ENCODE measurements around the gene ERBB4.

Gene ERBB4

DNA sequence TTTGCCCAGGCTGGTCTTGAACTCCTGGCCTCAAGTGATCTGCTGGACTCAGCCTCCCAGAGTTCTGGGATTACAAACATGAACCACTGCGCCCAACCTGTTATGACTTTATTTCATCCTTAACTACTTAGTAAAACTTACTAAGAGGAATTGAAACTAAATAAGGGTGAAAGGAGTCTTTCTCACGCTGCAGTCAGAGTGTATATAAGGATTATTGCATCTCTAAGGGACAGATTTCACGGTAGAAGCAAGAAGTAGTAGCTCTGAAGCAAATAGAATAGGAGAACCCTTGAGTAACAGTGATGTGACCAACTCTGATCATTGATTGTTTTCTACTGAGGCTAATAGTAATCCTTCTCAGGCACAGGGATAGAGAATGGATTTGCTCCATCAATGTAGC lies 1022.1 kb downstream of the ERBB4 start:
- DNase-seq (ENCODE audit: low read depth, low spot score) = no peak
- H3K4me3 ChIP-seq (ENCODE audit: low read length) = no peak overlapping the region

DNA sequence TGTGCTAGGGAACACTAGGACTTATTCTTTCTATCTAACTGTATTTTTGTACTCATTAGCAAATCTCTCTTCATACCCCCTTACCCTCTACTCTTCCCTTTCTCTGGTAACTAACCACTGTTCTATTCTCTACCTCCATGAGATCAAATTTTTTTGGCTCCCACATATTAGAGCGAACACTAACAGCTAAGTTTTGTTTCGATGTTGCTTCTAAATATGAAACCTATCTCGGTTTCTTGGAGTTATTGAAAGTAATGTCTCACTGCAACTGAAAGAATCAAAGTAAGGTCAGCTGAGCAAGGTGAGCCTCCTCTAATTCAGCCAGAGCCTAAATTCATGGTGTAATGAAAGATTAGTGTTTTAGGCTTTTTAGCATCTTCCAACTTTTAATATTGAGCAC lies 1024.6 kb downstream of the ERBB4 start:
- no peak overlapping the region for H3K4me3 ChIP-seq (ENCODE audit: low read length)
- no peak for DNase-seq (ENCODE audit: low read depth, low spot score)

DNA sequence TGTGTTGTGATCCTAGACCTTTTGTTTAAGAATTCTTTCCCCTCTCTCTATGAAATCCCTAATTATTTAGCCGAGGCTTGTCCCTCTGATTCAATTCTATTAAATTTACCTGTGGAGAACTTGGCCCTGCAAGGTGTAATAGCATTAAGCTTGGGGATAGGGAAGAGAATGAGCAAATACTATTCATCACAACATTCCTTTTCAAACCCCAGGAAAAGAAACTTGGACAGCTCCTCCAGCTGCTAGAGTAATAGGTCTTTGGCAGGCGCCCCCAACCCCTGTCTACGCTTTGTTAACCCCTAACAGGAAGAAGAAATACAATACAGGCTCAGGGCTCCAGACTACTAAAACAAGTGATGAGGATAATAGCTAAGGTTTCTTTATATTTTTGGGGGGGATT lies 1025.2 kb downstream of the ERBB4 start:
- H3K4me3 ChIP-seq (ENCODE audit: low read length) = no peak overlapping the region
- no peak for DNase-seq (ENCODE audit: low read depth, low spot score)

DNA sequence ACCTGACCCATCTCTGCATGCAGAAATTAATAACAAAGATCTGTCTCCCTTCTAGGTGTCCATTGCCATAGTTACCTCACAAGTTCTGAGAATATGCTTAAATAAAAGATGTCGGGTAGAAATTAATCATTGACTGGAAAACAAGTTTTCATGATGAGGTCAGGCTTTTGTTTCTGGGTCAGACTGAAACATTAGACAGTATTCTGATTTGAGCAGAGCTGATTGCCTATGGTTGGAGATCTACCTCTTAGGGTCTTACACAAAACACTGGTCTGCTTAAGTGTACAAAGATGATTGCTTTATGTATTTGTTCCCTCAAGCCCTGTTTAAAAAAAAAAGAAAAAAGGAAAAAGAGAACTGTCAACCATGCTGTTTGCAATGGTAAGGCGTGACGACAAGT lies 1025.8 kb downstream of the ERBB4 start:
- H3K4me3 ChIP-seq (ENCODE audit: low read length) = no peak overlapping the region
- DNase-seq (ENCODE audit: low read depth, low spot score) = no peak

DNA sequence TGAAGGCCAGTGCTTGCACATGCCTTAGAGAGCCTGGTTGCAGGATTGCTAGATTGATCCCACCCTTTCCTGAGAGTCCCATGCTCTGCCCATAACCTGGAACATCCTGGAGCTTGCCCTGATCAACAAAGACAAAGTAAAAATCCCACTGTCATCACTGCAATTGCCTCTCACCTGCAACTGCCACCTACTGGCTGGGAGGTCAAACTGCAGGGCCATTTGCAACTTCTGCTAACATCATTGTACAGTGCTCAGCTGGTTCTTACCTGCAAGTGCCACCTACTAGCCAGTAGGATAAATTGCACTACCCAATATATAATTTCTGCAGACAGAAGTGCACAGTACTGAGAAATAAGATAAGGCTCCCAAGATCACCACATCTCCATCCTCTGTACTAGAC lies 1034.7 kb downstream of the ERBB4 start:
- H3K4me3 ChIP-seq (ENCODE audit: low read length) = no peak overlapping the region

DNA sequence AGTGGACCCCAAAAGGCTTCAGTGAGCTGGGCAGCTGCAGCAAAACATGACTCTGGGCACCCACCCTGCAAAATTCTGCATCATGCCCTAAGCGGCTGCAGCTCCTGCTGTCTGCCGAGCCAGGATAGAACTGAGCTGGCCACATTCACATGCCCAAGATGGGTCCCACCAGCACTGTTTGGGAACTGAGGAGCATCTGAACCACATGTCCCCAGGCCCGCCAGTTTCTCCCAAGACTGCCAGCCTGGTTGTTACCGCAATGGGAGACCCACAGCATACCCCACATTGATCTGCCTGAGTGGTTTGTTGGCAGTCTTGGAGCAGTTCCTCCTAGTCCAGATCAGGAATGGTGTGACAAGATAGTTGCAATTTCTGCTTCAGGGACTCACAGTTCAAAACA lies 1035.4 kb downstream of the ERBB4 start:
- no peak overlapping the region for H3K4me3 ChIP-seq (ENCODE audit: low read length)
- no peak for DNase-seq (ENCODE audit: low read depth, low spot score)

More for the DNA sequence above, 1034.7 kb downstream of the ERBB4 start:
- DNase-seq (ENCODE audit: low read depth, low spot score) = peak; percentile 12

DNA sequence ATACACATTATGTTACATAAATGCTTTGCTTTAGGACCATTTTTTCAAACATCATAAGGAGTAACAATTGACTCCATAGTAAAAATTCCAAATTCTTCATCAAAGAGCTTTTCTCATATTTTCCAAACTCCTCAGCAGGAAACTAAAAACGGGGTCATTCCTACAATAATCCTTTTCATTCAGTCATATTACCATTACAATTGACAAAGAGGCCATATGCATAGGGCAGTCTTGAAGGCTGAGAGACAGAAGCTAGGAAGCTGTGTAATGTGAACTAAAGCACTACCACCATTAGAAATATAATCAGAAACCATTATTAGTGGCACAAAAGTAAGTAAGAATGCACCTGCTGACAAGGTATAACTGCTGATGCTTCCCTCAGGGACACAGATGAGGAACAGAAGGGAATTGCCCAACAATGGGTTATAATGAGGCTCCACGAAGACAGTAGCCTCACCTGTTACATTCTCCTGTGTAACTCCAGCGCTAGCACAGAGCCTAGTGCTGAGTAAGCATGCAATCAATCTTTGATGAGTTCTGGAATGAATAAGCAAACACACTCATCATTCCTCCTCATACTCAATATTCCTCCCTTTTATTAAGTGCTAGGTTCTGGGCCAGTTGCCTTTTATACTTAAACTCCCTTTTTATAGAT lies 1039.9 kb downstream of the ERBB4 start:
- DNase-seq (ENCODE audit: low read depth, low spot score) = no peak

DNA sequence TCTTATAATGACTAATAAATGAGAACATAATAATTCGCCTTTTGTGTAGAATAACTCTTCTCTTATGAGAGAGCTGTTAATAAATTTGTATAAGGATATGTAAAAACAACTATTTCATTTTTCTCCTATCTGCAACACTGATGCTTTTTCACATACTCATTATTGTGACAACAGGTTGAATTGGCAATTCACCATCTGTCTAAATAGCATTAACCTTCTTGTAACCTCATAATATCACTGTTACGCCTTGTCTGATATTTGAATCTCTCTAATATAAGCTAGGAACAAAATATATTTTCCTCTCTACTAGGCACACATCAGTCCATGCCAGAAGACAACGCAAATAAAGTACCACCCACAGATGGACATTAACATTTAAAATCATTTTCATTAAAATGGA lies 1043.3 kb downstream of the ERBB4 start:
- DNase-seq (ENCODE audit: low read depth, low spot score) = no peak
- no peak overlapping the region for H3K4me3 ChIP-seq (ENCODE audit: low read length)

More for the DNA sequence above, 1039.9 kb downstream of the ERBB4 start:
- no peak overlapping the region for H3K4me3 ChIP-seq (ENCODE audit: low read length)

DNA sequence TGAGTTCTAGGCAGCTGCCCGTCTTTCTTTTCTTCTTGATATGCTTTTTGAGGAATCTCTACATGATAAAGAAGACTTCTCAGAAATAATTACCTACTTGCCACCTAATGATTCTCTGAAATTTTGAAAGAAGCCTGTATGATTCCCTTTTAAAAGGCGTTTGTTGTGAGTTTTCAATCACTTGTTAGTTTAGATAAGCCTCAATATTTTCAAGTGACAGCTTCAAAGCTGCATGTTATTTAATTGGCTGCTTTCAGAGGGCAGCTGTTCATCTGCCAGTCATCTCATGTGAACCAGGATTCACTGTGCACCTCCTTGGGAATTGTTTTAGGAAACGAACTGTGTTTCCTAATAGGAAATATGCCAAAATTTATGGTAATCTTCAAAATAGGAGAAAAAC lies 1044.1 kb downstream of the ERBB4 start:
- DNase-seq (ENCODE audit: low read depth, low spot score) = no peak
- H3K4me3 ChIP-seq (ENCODE audit: low read length) = no peak overlapping the region

DNA sequence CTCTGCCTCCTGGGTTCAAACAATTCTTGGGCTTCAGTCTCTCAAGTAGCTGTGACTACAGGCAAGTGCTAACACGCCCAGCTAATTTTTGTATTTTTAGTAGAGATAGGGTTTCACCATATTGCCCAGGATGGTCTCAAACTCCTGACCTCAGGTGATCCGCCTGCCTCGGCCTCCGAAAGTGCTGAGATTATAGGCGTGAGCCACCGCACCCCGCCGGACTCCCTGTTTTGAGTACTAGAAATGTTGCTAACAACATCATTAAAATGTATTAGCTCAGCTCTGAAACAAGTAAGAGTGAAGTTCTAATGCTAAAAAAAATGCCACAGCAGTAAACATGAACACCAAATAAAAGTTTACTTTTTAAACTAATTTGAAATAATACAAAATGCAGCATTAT lies 1044.5 kb downstream of the ERBB4 start:
- no peak overlapping the region for H3K4me3 ChIP-seq (ENCODE audit: low read length)
- DNase-seq (ENCODE audit: low read depth, low spot score) = no peak

DNA sequence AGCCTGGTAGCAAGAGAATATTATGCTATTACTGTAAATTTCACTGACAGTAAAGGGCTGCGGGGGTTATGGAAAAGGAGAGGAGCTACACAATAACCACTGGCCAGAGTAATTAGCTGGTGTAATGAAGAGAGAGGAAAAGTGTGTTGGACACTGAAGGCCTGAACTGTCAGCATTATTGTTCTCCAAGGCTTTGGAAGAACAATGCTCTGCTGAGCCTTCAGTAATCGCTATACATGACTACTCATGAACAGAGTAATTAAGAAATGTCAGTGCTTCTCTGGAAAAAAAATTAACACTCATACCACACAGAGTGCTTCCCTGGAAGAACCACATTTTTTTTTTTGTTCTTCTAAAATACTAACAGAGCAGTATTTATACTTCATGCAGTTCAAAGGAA lies 1050.9 kb downstream of the ERBB4 start:
- no peak overlapping the region for H3K4me3 ChIP-seq (ENCODE audit: low read length)
- no peak for DNase-seq (ENCODE audit: low read depth, low spot score)

DNA sequence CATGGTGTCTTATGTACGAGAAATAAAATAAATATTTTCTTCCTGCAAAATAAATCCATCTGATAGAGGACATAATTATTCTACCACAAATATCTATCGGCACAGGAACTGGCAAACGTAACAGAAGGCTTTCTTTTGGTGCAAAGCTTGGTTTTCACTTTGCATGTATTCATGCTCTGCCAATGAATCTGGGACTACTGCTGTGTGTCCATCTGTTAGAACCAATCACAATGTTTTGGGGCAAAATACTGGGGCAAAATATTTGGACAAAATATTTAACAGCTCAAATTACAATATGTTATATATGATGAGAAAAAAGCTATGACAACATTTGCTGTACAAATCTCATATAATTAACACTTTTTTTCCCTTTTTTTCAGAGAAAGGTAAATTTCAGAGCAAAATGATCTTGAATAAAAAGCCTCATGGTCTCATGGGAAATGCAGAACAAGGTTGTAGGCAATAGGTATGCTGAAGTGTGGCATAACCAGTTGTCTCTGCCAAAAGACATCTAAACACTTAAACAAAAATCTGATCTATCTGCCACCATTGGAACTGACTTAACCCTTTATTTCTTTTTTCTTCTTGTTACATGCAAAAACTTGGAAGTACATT lies 1059.0 kb downstream of the ERBB4 start:
- H3K4me3 ChIP-seq (ENCODE audit: low read length) = no peak overlapping the region
- no peak for DNase-seq (ENCODE audit: low read depth, low spot score)

DNA sequence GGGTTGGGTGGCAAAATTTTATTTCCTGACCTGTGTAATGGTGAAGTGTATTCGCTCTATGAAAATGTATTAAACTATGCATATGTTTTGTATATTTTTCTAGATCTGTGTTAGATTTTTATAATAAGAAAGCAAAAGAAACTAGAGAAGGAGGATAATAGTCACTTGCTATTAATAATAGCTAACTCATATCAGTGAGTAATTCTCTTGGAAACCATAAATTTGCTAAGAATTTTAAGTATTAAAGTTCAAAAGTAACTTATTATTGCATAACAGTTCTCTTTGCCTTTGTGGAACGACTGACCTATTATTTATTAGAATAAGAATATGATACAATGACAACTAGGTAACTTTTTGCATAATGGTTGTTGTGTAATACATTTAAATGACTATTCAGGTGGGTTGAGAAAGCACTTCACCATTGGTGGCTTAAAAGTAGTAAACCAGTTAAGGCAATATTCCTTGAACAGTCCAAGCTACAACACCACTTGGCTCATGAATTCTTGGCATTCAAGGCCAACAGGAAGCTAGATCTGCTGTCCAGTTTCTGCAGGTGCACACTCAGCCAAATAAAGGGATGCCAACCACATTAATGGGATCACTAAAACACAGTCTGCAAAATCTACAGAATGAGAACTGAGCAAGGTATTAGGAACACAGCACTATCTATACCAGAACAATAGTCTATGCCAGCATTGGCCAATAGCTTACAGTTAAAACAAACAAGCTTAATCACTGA lies 1060.9 kb downstream of the ERBB4 start:
- no peak overlapping the region for H3K4me3 ChIP-seq (ENCODE audit: low read length)
- no peak for DNase-seq (ENCODE audit: low read depth, low spot score)

DNA sequence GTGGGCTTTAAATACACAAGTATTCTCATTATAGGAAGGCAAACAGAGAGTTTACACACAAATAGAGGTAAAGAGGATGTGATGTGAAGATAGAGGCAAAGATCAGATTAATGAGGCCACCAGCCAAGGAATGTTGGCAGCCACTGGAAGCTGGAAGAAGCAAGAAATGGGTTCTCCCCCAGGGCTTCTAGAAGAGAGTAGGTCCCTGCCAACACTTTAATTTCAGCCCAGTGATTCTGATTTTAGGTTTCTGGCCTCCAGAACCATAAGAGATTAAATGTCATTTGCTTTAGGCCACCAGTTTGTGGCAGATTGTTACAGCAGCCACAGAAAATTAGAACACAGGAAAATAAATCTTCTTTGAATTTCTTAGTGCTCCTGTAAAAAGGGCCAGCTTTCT lies 1065.5 kb downstream of the ERBB4 start:
- DNase-seq (ENCODE audit: low read depth, low spot score) = no peak
- H3K4me3 ChIP-seq (ENCODE audit: low read length) = no peak overlapping the region

DNA sequence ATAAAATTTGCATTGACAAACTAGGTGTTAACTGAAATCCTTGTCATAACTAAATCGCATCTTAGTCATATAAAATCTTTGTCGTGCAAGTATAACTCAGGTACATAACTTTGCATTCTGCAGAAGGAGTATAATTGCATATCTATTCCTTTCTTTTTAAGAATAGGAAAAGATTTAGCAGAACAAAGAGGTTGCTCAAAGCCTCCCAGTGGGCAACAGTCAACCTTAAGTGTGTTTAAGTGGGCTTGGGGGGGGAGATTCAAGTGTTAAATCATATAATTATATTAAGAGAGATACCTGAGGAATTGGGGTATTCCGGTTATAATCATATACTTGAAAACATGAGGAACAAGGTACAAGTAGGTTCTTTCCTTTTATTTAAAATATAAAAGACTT lies 1068.9 kb downstream of the ERBB4 start:
- H3K4me3 ChIP-seq (ENCODE audit: low read length) = no peak overlapping the region
- DNase-seq (ENCODE audit: low read depth, low spot score) = no peak

DNA sequence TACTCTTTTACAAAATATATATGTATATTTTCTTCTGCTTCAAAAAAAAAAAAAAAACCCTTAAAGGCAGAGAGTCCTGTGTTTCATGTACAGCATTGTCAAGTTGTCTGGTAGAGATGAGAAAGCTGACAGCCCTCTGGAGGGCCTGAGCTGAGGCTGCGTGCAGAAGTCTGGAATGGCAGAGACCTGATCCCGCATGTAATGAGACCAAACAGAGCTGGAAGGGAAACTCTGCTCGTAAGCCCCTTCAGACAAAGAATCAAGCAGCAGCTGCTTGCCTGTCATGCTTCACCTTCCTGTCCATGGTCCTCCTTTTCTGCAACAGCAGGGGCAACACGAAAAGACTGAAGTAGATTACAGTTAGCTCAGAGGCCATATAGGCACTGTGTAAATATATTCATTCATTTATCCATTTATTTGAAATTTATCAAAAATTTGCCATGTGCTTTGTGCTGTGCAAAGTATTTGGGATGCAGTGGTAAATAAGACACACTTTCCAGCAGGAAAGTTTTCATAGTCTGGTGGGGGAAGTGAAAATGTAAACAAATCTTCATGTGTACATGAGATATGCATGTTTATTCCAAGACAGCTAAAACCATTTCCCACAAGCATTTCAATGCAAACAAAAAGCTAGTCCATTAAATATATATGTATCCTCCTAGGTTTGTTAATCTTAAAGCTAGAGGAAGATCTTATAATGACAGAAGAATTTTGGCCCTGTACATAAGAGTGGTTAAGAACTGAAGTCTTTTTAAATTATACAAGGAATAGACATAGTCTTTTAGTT lies 1069.5 kb downstream of the ERBB4 start:
- DNase-seq (ENCODE audit: low read depth, low spot score) = no peak
- no peak overlapping the region for H3K4me3 ChIP-seq (ENCODE audit: low read length)

DNA sequence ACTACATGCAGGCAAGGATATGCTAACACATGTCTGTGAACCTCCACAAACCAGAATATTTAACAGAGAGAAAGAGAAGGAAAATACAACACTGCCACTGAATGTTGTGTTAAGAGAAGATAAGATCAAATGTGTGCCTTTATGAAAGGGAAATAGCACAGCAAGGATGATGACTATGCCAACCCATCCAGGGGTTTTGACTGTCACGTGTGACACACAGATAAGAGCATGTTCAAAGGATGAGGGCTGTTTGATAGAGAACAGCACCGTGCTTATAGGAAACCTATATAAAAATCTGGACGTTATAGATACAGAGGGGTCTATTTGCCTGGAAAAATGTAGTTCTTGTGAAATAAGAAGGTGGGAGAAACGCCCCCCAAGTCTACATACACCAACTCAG lies 1070.4 kb downstream of the ERBB4 start:
- DNase-seq (ENCODE audit: low read depth, low spot score) = peak; percentile 76

DNA sequence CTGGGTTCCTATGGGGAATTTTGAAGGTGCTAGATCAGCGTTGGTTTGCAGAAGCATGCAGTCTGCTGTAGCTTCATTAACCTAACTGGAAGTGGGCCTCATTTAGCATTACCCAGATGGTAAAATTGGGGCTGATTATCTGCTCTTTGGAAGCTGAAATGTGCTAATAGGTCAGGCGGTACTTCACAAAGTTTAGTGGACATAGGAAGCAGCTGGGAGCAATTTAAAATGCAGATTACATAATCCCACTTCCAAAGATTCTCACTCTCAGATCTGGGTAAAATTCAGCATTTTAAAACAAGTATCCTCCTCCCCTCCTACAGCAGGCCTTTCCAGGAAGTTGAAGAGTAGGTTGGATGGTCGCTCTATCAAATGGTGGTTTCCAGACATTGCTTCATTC lies 1075.2 kb downstream of the ERBB4 start:
- DNase-seq (ENCODE audit: low read depth, low spot score) = no peak
- H3K4me3 ChIP-seq (ENCODE audit: low read length) = no peak overlapping the region

More for the DNA sequence above, 1070.4 kb downstream of the ERBB4 start:
- H3K4me3 ChIP-seq (ENCODE audit: low read length) = no peak overlapping the region

DNA sequence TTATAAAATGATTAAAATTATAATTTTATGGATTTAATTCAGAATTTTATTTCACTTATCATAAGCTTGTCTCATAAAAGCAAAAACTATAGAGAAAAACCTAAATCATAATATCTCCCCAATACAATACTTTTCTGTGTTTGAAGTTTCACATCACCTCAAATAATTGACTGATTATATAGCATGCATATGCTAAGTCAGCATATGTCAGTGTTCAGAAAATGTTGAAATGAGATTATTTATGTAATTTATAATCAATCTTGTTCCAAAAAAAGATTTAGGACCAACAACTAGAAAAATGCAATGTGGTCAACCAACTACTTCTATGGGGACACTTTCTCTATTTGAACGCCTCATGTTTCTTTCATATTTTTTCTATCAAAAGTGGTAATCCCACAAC lies 1079.6 kb downstream of the ERBB4 start:
- DNase-seq (ENCODE audit: low read depth, low spot score) = no peak
- no peak overlapping the region for H3K4me3 ChIP-seq (ENCODE audit: low read length)

DNA sequence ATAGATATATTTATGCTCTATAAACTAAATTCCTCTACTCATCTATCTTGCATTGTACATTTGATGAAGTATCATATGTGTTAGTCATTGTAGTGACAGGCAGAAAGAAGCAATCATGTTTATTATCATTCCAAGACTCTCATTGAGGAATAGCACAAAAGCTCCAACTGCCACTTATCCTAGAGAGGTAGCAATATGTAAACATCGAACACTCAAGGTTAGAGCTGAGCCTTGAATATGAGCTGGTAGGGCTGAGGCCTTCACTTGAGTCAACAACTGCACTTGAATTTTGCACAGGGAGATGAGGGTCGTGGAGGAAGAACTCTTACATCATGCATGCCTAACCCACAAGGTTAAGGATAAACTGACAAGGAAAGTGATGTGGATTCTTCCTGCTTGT lies 1081.3 kb downstream of the ERBB4 start:
- no peak overlapping the region for H3K4me3 ChIP-seq (ENCODE audit: low read length)
- DNase-seq (ENCODE audit: low read depth, low spot score) = no peak

Measured in Jurkat, Clone E6-1 (cell line).